Non-pigmented ciliary epithelial cell (primary cell): ENCODE measurements around the gene EHF.
"Not testable (repeated sequence)": the region's sequence is repeated elsewhere in the genome, so short reads cannot be mapped to it uniquely, and the experiment has no call there.

Experiments
- DNase-seq: peaks from one replicate; pipeline ENCODE4 v3.0.0-alpha.2; 2010; ENCODE audit warnings: low read depth

The EHF gene

DNA sequence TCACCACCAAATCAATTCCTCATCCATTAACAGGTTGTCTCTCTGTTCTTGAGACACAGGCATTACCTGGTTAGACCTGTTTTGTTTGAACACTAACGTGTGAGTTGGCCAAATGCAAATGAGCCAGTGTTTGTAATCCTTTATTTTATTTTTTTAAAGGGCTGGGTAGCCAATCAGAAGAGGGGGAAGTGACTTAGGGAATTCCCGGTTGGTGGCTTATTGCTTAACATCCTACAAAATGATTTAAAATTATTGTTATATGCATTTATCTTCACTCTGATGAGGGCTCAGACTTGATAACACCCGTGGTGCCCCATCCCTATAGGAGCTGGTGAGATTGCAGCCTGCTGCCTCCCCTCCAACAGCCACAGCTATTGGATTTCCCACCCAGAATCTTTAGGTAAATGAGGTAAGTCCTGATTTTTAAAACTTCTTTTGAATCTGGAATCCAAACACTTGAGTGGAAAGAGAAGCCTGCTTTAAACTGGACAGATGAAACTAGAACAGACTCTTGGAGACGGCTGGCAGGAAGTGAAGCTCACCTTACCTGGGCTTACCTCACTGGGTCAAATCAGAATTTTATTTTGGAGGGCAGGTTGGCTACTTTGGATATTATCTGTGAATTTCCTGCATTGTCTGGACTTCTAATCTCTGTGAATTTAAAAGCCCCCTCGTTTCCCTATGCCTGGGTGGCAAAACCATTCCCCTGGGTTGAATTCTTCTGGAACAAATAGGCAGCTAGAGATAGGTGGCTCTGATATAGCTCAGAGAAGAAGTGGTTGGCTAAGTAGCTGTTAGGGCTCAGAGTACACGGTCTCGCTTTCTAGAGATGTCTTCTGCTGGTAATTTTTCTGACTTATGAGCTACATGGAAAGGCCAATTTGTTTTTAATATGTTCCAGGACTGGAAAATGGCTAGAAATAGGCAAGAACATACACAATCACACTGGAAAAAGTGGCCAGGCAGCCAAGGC is at the start of gene EHF:
Gene EHF, plus strand, starts transcription at position 274 of the 973 bp plus-strand sequence. CDS start 21,538 bp downstream, outside the sequence.
- no peak for DNase-seq

DNA sequence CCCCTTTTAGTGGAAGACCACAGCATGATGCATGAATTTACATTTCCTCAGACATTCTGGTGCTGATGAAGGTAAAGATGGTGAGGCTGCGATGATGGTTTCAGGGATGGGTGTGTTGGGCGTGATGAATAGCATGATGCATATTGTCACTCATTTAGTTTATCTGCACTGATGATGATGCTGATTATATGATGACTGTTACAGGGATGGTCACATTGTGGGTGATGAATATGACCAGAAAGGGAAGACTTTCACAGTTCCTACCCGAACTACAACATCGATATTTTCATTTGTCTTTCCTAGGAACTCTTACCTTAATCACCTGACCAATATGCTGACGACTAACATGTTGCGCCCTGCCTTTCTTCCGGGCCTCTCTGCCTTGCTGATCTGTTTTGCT is 47.4 kb upstream of the EHF start:
- DNase-seq, result no peak

DNA sequence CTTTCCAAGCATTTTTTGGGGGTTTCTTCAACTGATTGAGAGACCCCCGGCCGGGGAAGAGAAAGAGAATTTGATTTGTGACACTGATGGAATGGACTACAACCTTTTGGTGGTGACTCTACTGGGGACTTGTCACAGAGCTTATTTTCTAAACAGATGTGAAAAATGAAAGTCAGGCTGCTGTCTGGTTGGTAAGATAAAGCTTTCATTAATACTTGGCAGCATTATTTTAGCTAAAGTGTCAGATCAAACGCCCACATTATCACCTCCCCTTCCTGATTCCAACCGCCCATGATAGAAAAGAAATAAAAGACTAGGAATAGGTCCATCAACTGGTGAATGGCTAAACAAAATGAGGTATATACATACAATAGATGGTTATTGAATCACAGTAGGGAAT is 45.6 kb upstream of the EHF start:
- DNase-seq, result no peak

DNA sequence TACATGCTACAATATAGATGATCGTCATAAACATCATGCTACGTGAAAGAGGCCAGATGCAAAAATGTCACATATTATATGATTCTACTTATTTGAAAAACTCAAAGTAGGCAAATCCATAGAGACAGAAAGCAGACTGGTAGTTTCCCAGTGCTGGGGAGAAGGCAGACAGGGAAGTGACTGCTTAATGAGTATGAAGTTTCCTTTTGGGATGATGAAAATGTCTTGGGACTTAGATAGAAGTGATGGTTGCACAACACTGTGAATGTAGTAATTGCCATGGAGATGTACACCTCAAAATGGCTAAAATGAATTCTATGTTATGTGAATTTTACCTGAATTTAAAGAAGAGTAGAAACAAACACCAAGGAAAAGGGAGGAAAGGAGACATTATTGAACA is 45.2 kb upstream of the EHF start:
- no peak for DNase-seq

DNA sequence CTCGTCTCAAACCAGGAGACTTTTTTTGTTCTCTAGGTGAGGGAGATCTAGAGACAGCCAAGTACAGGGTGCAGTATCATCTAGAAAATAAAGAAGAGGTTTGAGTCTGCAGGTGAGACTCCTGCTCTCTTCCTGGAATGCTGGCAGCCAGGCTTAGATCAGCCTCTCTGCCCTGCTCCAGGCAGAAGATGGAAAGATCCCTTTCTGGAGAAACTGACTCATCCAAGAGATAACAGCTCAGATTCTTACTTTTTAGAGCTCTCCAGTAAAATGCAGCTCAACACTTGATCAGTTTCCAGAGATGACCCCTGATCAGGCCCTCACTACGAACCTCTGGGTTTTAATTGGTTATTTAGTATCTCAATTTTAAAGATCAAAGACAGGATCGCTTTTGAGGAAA is 44.6 kb upstream of the EHF start:
- DNase-seq, result no peak

DNA sequence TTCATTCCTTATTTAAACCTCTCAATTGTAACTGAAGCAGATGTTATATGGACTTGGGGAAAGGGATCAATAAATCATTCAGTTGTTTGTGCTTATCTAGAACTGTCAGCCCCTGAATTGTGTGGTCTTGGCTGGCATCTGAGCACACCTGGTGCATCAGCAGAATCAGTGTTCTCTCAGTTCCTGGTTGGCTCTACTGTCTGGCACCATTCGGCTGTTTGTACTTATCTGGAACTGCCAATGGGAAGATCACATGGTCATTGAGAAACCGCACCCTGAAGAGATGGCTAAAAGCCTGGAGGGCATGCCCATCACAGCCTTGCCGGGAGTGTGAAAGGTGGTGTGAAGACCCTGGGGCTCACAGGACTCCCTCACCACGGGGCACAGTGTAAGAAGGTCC is 37.1 kb upstream of the EHF start:
- DNase-seq, result no peak

DNA sequence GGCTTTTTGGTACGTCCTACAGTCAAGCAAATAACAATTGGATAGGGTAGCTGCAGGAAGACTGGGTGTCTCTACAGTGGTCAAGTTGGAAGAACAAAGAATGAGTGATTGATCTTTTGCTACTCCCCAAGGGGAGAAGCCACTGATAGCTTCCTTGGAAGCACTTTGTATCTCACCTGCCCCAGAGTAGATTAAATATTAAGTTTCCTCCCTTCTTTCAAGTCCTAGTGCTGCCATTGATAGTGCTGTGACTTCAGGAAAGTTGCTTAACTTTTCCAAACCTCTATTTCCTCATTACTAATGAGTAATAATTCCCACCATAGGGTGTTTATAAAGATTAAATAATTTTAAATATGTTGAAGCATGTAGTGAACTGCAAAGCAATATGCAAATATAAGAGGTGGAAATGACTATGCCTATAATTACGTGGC is 35.6 kb upstream of the EHF start:
- no peak for DNase-seq

DNA sequence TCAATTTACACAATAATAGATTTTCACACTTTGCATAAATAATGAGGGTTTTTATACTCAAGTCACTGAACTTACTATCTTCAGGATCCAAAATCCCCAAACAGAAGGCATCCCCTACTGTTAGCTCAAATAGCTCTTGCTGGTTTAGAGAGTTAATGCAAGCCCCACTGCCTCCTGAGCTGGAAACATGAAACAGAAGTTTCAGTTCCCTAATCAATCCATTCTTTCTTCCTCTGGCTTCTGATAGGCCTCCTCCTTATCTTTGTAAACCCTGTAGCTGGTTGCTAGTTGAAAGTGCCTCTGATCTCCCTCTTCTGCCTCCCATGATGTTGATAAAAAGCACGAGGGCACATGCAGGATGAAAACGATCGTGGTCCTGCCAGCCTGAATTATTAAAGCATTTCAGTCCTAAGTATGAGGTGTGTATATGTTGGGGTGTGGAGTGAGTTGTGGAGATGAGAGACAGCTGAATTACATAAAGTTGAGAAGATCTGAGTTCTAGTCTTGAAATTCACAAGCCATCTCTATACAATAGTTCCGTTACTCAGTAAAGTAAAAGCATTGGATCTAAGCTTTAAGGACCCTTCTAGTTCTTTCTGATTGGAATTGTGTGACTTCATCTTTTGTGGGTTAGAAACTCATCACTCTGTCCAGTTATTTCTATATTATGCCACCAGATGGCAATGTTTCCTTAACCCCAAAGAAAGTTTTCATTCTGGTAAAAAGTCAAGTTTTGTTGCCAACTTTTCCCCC is 35.0 kb upstream of the EHF start:
- no peak for DNase-seq

DNA sequence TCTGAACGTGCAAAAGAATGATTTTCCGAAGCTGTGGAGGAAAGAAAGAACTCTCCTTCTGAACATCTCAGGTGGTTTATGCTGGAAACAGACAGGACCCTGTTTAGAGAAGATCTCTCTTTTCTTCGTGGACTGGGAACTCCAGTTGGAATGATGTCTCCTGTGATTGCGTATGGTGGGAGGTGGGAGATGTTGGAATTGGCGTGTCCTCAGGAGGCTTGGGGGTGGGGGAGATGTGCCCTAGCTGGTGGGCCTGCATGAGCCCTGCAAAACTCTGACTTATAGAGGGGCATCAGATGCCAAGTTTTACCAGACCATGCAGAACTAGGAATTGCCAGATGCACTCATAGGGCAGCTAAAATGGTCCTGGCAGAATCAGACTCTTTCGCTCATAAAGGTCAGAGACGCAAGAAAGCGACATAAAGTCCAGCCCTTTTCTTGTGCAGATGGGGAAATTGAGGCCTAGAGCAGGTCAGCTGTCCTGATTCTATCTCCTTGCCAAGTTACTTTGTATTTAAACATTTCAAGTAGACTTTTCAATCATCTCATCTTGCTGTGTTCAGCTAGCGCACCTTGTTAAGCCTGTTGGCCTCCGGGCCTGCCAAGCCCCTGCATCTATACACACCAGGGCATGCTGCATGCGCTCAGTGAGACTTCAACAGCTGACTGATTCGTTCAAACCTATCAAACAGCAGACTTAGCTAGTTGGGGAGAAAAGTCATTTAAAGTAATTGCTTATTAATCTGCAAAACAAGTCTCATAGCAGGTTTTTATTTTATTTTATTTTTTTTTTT is 34.2 kb upstream of the EHF start:
- DNase-seq, result no peak

DNA sequence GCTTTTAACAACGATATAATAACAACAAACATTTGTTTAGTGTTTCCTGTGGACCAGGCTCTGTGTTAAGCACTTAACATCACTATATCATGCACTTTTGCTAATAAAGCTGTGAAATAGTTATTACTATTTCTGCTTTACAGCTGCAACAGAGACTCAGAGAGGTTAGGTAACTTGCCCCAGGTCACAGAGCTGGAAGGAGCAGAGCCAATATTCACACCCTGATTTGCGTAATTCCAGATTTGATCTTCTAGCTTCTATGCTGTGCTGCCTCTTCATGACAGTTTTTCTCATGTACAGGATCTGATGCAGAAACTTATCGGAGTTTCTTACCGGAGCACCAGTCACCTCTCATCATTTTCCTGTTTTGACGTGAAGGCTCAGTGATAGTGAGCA is 33.6 kb upstream of the EHF start:
- DNase-seq, result no peak

DNA sequence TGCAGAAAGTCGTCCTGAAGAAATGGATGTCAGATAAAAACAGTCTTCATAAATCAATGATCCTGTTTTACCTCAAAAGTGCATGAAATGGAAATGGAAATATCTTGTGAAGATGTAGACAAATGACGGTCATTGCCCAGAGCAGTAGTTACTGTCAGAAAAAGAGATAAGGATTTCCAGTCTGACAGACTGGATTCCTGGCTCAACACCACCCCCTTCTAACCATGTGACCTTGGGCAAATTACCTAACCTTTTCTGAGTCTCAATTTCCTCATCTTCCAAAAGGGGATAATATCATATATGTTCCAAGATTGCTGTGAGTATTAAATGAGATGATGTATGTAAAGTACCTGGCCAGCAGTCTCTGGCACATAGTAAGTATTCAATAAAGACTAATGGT is 32.9 kb upstream of the EHF start:
- no peak for DNase-seq

DNA sequence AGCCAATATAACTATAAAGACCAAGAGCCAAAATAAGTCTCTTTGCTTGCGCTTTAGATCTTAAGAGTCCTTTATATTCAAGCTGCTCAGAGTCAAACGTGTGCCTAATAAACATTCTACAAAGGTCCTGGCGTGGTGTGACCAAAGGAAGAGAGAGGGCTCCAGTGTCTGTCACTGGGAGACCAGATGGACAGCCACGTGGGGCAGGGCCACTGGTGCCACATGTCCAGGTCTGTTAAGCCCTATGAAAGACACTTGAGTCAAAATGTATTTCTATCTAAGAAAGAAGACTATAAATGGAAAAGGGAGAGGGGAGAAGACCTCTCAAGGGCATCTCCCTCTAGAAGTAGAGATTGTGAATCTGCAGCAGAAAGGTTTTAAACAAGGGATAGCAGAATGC is 32.2 kb upstream of the EHF start:
- no peak for DNase-seq

DNA sequence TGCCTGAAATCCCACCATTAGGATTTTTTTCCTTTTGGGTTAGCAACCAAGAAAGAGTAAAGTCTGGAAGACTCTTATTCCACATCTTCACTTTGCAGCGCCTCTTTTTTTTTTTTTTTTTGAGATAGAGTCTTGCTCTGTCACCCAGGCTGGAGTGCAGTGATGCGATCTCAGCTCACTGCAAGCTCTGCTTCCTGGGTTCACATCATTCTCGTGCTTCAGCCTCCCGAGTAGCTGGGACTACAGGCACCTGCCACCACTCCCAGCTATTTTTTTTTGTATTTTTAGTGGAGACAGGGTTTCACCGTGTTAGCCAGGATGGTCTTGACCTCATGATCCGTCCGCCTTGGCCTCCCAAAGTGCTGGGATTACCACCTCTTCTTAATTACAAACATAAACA is 31.7 kb upstream of the EHF start:
- DNase-seq, result not testable (repeated sequence)

DNA sequence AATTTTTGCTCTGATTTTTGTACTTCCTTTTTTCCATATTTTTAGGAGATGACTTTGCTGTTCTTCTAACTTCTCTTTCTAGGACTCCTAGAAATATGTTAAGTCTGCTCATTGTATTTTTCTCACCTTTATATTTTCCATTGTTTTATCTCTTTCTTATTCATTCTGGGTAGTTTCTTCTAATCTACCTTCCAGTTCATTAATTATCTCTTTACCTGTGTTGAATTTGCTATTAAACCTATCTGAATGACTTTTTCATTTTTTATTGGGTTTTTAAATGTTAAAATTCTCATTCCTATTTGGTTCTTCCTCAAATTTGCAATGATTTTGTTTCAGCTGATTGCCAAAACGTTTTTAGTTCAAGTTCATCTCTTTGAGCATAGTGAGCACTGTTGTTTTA is 27.8 kb upstream of the EHF start:
- DNase-seq, result no peak

DNA sequence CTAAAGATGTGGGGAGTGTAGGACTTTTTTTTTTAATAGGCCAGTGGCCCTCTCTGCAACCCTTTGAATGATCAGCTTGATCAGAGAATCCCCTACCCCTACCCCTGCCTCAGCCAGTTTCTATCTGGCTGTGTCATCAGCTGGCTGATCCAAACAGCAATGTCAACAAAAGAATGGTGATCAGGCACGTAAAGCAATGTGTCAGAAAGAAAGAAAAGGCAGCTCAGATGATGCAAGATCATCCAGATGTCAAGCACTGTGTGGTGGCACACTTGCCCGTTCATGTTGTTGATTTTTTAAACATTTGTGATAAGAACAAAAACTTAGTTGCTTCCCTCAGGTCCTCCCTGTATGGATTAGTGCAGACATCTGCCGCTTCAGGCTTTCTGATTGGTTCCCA is 26.3 kb upstream of the EHF start:
- DNase-seq, result no peak

DNA sequence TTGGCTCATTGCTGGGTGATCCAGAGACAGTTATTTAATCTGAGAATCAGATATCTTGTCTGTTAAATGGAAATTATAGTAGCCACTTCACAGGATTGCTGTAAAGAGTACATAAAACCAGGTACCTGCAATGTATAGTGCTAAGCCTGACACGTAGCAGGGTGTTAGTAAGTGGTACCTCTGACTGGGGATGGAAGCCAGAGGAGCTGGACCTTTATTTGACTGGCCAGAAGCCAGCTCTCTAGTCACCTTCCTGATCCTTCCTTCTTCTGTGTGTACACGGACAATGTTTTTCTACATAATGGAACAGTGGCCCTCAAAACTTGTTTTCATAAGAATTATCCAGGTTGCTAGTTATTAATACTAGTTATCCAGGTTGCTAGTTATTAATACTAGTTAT is 25.5 kb upstream of the EHF start:
- DNase-seq, result no peak

DNA sequence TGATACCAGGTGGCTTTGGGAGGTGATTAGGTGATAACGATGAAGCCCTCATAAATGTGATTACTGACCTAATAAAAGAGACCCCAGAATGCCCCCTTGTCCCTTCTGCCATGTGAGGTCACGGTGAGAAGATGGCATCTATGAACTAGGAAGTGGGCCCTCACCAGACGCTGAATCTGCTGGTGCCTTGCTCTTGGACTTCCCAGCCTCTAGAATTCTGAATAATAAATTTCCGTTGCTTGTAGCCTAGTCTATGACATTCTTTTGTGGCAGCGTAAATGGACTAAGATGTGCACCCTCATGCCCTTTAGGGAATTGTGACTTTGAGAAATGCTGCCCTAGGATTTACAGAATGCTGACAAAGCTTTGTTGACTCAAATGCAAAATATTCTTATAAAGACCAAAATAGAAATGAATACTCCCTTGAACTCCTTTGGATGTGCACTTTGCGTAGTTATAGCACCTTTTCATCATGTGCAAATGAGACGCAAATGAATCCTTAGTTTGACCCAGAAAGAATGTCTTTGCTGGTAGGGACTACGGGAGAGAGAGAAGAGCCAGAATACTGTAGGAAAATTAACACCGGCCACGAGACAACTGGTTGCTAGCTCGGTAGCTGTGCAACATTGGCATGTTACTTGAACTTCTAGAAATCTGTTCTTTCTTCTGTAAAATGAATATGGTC is 24.8 kb upstream of the EHF start:
- no peak for DNase-seq

DNA sequence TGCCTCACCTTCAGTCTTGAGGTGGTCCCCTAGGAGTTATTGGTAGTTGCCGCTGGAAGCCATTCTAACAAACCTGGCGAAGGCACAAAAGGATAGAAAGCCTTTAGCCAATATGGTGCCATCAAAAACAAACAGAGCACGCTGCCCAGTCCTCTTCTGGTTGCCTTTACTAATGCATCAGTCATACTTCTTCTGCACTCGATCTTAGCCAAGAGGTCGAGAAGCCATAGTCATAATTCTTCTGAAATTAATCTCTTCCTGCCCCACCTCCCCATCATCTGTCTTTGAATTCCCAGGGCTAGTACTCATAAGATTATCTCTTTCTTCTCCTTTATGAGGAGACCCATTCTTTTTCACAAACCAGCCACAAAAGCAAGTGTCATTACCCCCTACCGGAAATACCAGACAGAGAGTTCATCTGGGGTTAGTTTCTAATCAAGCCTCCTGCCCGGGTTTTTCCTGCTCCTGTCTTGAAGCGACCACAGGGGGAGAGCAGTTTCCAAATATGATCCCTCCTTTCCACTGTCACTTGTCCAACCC is 21.4 kb upstream of the EHF start:
- DNase-seq, result peak; percentile 73

DNA sequence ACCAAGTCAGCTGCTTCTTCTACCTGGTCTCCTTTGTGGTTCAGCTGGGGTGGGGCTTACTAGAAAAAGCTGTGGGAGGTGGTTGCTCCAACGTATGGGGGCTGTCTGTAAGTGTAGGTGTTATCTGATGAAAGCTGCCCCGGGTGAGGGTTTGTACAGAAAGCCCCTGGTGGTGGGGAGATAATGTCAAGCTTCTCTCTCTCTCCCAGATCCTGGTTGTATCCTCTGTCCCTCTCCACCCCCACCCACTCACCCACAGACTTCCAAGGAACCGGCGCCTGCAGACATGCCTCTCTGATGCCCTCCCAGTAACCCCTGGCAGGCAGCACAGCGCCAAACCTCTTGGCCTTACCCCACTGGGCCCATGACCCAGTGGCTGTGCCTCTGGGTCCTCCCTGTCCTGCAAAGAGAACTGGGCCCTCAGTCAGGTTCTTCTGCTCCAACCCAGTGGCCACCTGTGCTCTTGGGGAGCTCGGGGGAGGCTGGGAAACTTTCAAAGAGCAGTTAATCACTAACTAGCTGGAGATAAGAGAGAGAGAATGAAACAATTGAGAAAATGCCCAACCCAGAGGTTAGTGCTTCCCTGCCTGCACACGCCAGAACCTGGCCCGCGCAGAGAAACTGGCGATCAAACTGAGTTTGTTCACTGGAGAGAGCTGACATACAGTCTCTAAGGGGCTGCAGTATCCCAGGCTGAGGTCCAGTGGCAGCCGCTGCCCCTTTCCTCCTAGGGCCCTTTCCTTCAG is 20.4 kb upstream of the EHF start:
- no peak for DNase-seq

DNA sequence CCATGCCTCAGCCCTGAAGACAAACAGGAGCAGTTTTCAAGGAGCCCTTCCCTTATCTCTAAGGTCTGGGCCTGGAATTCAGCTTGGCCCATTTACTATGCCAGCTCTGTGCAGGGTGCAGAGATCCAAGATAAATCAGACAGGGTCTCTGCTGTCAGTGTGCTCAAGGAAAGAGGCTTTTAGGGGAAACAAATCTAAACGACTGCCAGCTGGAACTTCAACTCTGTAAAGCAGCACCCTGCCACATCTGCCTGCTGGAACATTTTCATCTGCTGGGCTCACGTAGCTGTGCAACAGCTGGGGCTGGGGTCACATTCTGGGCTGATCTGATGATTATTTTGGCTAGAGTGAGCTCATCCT is 19.8 kb upstream of the EHF start:
- no peak for DNase-seq

DNA sequence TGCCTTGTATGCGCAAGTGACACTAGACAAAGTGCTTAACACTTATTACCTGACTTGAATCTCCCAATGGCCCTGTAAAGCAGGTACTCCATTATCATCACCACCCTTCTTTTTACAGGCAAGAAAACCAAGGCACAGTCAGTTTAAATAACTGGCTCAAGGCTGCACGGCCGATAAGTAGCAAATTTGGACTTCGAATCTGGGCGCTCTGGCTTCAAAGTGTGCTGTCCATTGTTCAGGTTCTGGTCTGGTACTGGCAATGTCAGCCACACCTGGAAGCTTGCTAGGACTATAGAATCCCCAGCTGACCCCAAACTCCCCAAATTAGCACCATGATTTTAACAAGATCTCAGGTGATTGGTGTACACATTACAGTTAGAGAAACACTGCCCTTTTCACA is 19.3 kb upstream of the EHF start:
- DNase-seq, result no peak
